HG03469 (cell line): ENCODE data around the gene CDC37.

ENCODE experiments used
- ATAC-seq: cut with Tn5 transposase; IDR thresholded peaks from one replicate; pipeline ENCODE4 v1.9.1; 2021; ENCODE audit warnings: mild to moderate bottlenecking, moderate library complexity, moderate number of reproducible peaks; ENCODE audit not compliant: unreplicated experiment

Gene CDC37

DNA sequence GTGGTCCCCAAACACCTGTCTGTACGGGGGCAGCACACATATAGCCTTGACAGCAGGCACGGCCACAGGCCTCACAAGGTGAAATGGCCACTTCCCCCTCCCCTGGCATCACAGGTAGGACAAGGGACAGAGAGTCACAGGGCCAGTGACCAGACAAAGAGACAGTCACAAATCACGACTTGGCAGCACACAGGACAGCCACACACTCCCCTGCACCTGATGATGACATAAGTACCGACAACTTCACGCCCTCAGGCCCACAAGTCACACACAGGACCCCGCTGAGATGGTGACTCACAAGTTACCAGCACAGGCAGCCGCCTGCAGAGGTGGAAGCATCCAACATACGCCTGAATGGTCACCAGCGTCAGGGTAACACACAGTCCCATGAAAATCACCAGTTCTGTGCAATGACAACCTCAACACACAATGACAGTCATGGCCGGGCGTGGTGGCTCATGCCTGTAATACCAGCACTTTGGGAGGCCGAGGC lies 39.5 kb downstream of the CDC37 start:
- no peak for ATAC-seq

- no peak for ATAC-seq
These were observed 41.1 kb downstream of the CDC37 start for GRCh38 chr19:10362259-10362658.

GRCh38 chr19:10361569-10362011 lies 41.8 kb downstream of the CDC37 start:
- no peak for ATAC-seq

GRCh38 chr19:10356431-10356830 lies 46.9 kb downstream of the CDC37 start:
- ATAC-seq = no peak

DNA sequence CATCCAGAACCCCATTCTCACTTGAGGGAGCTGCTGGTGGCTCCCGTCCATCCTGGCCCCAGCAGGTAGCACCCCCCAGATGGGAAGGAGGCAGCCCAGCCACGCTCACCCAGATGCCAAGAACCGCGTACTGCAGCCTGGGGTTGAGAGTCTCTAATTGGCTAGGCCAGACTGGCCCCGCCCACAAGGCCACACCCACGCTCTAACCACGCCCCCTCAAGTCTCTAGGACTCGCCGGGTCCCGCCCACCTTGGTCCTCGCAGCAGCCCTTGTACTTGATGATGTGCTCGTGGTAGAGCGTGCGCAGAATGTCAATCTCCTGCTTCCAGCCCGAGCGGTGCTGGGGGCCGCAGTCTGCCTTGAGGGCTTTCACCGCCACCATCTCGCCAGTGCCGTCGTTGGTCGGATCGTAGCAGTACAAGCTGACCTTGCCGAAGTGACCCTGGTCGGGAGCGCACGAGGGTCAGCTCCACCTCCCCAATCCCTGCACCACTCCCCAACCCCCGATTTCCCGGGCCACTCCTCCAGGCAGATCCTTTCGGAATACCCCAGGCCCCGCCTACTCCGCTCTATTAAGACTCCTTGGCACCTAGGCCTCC lies 49.5 kb downstream of the CDC37 start:
- no peak for ATAC-seq

- ATAC-seq = no peak
These were observed 50.3 kb downstream of the CDC37 start for GRCh38 chr19:10352764-10353671.

- ATAC-seq = no peak
These were observed 56.8 kb downstream of the CDC37 start for GRCh38 chr19:10346509-10346908.

DNA sequence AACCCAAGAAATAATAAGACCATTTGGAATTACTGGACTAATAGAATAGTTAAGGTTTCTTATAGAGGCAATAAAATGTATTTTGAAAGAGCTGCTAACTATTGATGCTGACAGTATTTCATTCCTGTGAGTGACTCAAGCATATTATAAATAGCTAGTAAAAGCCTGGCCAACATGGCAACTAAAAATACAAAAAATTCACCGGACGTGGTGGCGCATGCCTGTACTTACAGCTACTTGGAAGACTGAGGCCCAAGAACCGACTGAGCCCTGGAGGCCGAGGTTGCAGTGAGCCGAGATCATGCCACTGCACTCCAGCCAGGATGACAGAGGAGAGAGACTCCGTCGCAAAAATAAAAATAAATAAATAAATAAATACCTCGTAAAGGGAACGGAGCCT lies 58.6 kb downstream of the CDC37 start:
- ATAC-seq = no peak

- ATAC-seq = no peak
These were observed 59.8 kb downstream of the CDC37 start for GRCh38 chr19:10343495-10343894.
